Gastroesophageal sphincter (tissue), 4 donors: ENCODE results near the gene CHST5. TPM values are rescaled to one million over a fixed set of nuclear protein-coding genes. Genes with fewer than 3 reads are reported as not detected.

Experiments used
- ATAC-seq: fragments of 150-250 bp; one replicate; pipeline ENCODE4 v1.9.1; 2016; ENCODE audit warnings: mild to moderate bottlenecking, moderate library complexity
- H3K27ac ChIP-seq, 4 donors: fragments of 200-600 bp; sonication (generic) in 3 of 4; 1 replicate in 3 of 4; 2 replicates in 1 of 4; pipeline ENCODE4 v1.5.1; 2016 to 2019
- H3K27me3 ChIP-seq: fragments of 200-600 bp; sonication (generic); one replicate; pipeline ENCODE4 v1.5.1; 2019
- H3K36me3 ChIP-seq, 2 donors: fragments of 200-600 bp; sonication (generic); one replicate each; pipeline ENCODE4 v1.5.1; 2019; ENCODE audit warnings: control low read depth in 1 of 2
- H3K4me1 ChIP-seq, 3 donors: fragments of 200-600 bp; sonication (generic); 1 replicate in 2 of 3; 2 replicates in 1 of 3; pipeline ENCODE4 v1.5.1; 2016 to 2019; ENCODE audit warnings: control low read depth in 2 of 3
- H3K4me3 ChIP-seq, 2 donors: fragments of 200-600 bp; sonication (generic); one replicate each; pipeline ENCODE4 v1.5.1; 2019; ENCODE audit warnings: mild to moderate bottlenecking in 1 of 2, moderate library complexity in 1 of 2
- H3K9me3 ChIP-seq, 3 donors: fragments of 200-600 bp; sonication (generic); one replicate each; pipeline ENCODE4 v1.5.1; 2017 to 2019; ENCODE audit warnings: control low read depth in 2 of 3
- CTCF ChIP-seq, 4 experiments: fragments of 200-600 bp in 2 of 4; fragments of 450-650 bp in 2 of 4; sonication (generic) in 1 of 4; IDR thresholded peaks; one replicate each; pipeline ENCODE4 v1.5.1; 2017 to 2019; ENCODE audit warnings: antibody characterized with exemption in 4 of 4, mild to moderate bottlenecking in 2 of 4, moderate library complexity in 2 of 4
- EP300 ChIP-seq: sonication (generic); formaldehyde crosslinking; IDR thresholded peaks from one replicate; pipeline ENCODE4 v1.6.1; 2017; ENCODE audit warnings: antibody characterized with exemption, mild to moderate bottlenecking
- POLR2A ChIP-seq, 2 donors: fragments of 450-650 bp; IDR thresholded peaks; one replicate each; pipeline ENCODE4 v1.6.1; 2017; ENCODE audit warnings: antibody characterized with exemption in 2 of 2, mild to moderate bottlenecking in 2 of 2, moderate library complexity in 1 of 2
- POLR2AphosphoS5 ChIP-seq: sonication (generic); formaldehyde crosslinking; IDR thresholded peaks from one replicate; pipeline ENCODE4 v1.6.1; 2017; ENCODE audit warnings: antibody characterized with exemption
- WGBS, 2 donors: methylation state at CpG; one replicate each; pipeline ENCODE4 v1.1.5; 2018; ENCODE audit warnings: low coverage in 1 of 2; 5-methylcytosine and 5-hydroxymethylcytosine counted together
- total RNA-seq, 4 donors: library from RNA; depleted of rRNA; stranded (reverse); fragments of >200 nt; gene quantifications; one replicate each; pipeline ENCODE4 v1.1.0, GENCODE V29; 2016

Gene CHST5
- total RNA-seq, 4 donors from 2014 or later = not detected

- TF ChIP-seq POLR2A (IDR thresholded peaks at IDR 0.05) = no peak
- TF ChIP-seq EP300 = no peak
- TF ChIP-seq POLR2AphosphoS5 = no peak
- TF ChIP-seq CTCF (IDR thresholded peaks at IDR 0.05) = no peak
- Histone ChIP-seq H3K36me3 (no peaks in the 10 kb centered on the region), H3K9me3 (no peaks in the 10 kb centered on the region), H3K27me3 (no peaks in the 10 kb centered on the region), H3K4me3 (no peak overlapping the region), H3K4me1 (no peaks in the 10 kb centered on the region), H3K27ac (no peak overlapping the region)
- WGBS, 2 donors = 95% methylated on average over 9 to 11 of the region's 47 CpGs
- ATAC-seq = no peak
These were observed 56.4 kb downstream of the CHST5 start for GRCh38 chr16:75479421-75479990.

Other genes with a start within 250 kb of the CHST5 start
- 10 to 100 TPM; 45.1 to 70.0 (median 50.0) TPM for gene CFDP1, start 102.6 kb downstream of the CHST5 start, total RNA-seq
- gene TMEM170A, start 71.4 kb downstream of the CHST5 start, total RNA-seq = 10 to 100 TPM in 3 of 4 donors, 1 to 10 TPM in 1; 9.8 to 21.8 (median 13.8) TPM
- gene CHST6, start 40.7 kb downstream of the CHST5 start, total RNA-seq = 1 to 10 TPM in 2 of 4 donors, under 1 TPM in 2; 0.62 to 3.2 (median 1.6) TPM
- gene TMEM231, start 20.1 kb upstream of the CHST5 start, total RNA-seq = 10 to 100 TPM in 1 of 4 donors, 1 to 10 TPM in 3; 7.2 to 12.0 (median 9.3) TPM
- gene GABARAPL2, start 30.3 kb upstream of the CHST5 start, total RNA-seq = 100 to 1,000 TPM in 1 of 4 donors, 10 to 100 TPM in 3; 87.4 to 118 (median 92.0) TPM
- gene ADAT1, start 87.2 kb upstream of the CHST5 start, total RNA-seq = 10 to 100 TPM; 27.2 to 38.7 (median 32.4) TPM
- 100 to 1,000 TPM; 118 to 130 (median 121) TPM for gene KARS1, start 111.6 kb upstream of the CHST5 start, total RNA-seq
- 10 to 100 TPM; 64.3 to 82.2 (median 71.4) TPM for gene TERF2IP, start 111.7 kb upstream of the CHST5 start, total RNA-seq
- gene CPHXL2, start 140.9 kb upstream of the CHST5 start, total RNA-seq = not detected
- gene DUXB, start 165.4 kb upstream of the CHST5 start, total RNA-seq = not detected
- gene CPHXL, start 190.4 kb upstream of the CHST5 start, total RNA-seq = not detected